GM12873 (cell line): ENCODE data around the gene LDHD.

ENCODE experiments used
- TF ChIP-seq, protein P1 (sequence below): IDR thresholded peaks from 2 replicates; pipeline ENCODE4 v1.5.1; 2012; ENCODE audit warnings: low read depth, mild to moderate bottlenecking, moderate library complexity, low read length, control low read depth; ENCODE audit not compliant: insufficient read depth; ENCODE audit errors: missing control alignments

Gene LDHD

DNA sequence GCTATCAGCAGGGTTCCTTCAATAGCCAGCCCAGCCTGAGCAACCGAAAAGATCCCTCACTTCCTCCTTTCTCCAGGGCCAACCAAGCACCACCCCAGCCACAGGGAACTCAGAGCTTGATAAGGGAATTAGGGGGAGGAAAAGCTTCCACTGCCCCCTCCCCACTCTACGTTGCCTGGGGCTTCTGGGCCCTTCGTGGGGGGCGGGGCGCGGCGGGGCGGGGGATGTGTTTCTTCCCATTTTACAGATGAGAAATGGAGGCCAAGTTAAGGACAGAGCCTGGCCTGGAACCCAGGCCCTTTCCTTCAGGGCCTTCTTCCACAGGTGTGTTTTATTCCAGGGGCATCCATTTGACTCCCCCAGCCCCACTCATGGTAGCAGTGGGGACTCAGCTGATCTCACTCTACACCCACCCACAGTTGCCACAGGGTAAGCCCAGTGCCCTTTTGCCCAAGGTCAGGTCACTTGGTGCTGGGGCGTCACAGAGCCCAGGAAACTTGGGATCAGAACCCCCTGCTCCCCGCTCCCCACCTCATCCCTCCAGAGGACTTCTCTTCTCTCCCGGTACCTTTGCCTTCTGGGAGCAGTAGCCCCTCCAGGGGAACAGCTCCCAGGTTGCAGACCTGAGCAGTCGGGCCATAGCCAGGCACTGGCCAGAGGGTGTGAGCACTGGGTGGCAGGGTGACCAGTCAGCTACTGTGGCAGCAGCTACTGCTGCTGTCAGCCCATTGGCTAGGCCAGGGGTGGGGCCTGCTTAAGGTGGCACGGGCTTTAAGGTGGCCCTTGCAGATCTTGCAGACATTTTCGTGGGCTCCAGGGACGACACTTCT, at the start of gene LDHD:
LDHD (minus strand) TSS at position 700 of the 830 bp plus-strand sequence; CDS start at position 640, 60 bp downstream.
- TF ChIP-seq, protein P1, sequence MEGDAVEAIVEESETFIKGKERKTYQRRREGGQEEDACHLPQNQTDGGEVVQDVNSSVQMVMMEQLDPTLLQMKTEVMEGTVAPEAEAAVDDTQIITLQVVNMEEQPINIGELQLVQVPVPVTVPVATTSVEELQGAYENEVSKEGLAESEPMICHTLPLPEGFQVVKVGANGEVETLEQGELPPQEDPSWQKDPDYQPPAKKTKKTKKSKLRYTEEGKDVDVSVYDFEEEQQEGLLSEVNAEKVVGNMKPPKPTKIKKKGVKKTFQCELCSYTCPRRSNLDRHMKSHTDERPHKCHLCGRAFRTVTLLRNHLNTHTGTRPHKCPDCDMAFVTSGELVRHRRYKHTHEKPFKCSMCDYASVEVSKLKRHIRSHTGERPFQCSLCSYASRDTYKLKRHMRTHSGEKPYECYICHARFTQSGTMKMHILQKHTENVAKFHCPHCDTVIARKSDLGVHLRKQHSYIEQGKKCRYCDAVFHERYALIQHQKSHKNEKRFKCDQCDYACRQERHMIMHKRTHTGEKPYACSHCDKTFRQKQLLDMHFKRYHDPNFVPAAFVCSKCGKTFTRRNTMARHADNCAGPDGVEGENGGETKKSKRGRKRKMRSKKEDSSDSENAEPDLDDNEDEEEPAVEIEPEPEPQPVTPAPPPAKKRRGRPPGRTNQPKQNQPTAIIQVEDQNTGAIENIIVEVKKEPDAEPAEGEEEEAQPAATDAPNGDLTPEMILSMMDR = no peak

DNA sequence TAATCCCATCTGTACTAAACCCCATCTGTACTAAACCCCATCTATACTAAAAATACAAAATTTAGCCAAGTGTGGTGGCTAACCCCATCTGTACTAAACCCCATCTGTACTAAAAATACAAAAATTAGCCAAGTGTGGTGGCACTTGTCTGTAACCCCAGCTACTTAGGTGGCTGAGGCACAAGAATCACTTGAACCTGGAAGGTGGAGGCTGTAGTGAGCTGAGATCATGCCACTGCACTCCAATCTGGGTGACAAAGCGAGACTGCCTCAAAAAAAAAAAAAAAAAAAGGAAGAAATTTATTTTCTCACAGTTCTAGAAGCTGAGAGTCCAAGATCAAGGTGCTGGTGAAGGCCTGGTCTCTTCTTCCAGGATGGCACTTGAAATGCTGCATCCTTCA, 43.8 kb upstream of the LDHD start:
- TF ChIP-seq, protein P1 = no peak

DNA sequence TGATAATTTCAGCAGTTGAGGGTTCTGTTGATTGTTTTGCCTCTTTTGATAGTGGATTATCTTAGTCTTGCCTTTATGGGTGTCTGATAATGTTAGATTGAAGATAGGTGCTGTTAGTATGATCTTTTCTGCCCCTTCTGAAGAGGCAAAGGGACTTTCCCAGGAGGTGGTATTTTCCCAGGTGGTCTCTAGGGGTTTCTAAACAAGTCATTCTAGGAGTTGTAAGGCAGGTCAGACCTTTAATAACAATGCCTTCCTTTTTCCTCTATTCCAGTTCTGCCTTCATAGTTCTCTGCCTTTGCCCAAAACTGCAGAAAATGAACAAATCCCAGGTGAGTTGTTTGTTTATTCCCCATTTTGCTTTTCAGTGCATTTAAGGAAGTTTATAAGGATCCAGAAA, 36.1 kb upstream of the LDHD start:
- TF ChIP-seq, protein P1 = no peak

DNA sequence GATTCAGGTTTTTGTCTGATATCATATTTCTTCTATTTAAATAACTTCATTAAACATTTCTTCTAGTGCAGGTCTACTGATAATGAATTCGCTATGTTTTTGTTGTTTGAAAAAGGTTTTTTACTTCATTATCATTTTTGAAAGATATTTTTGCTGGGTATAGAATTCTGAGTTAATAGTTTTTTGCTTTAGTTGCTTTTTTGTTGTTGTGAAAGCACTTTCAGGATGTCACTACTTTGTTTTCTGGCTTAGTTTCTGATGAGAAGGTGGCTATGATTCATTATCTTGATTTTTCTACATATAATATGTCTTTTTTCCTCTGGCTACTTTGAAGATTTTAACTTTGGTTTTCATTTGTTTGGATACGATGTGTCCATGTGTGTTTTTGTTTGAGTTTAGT, 35.2 kb upstream of the LDHD start:
- TF ChIP-seq, protein P1 = no peak

DNA sequence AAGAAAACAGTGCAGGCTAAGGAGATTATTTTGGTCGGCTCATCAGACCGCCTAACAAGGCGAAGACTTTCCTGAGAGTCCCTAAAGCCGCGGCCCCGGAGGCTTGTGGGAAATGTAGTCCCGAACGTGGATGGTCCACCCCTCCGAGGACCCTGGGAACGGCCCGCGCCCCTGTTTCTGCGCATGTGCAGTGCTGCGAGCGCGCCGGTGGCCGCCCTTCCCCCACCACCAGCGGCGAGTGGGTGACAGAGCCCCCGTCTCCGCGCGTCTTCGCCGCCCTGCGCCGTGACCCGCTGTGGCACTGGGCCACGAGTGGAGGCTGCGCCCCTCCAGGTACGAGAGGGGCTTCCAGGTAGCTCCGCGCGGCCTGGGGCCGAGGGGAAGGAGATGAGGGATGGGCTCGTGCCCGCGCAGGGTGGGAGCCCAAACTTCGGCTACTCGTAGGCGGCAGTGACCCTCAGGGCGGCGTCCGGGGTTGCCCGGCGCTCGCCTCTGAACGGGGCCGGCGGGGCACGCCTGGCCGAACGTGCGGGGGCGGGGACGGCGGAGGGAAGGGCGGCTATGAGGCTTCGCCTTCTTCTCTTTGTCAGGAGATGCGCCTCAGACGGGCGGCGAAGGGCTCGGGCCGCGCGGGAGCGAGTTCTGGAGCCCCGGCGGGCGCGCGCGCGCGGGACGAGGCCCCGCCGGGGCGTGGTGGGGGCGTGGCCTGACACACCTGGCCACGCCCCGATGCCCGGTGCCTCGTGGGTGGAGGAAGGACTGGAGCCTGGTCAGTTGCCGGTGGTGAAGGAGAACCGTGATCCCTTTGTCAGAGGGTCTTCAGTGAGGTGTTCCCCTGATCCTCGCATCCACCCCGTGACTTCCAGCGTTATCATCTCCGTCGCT, 32.0 kb upstream of the LDHD start, which contains the start of gene ZFP1:
ZFP1 (plus strand) TSS at position 214 of the 885 bp plus-strand sequence. CDS start 4,428 bp downstream, outside the sequence.
- TF ChIP-seq, protein P1 = no peak

DNA sequence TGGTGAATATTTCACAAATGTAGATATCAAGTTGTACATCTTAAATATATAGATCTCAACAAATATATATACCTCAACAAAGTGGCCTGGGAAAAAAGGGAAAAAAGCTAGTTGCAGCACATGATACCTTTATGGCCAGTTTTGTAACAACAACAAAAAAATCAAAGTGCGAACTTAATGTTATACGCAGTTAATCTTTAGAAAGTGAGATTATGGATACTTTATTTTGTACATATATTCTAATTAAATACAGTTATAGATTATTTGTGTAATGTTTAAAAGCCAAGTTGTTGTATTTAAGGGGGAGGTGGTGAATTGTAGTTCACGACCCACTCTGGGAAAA, 31.4 kb upstream of the LDHD start:
- TF ChIP-seq, protein P1 = no peak

DNA sequence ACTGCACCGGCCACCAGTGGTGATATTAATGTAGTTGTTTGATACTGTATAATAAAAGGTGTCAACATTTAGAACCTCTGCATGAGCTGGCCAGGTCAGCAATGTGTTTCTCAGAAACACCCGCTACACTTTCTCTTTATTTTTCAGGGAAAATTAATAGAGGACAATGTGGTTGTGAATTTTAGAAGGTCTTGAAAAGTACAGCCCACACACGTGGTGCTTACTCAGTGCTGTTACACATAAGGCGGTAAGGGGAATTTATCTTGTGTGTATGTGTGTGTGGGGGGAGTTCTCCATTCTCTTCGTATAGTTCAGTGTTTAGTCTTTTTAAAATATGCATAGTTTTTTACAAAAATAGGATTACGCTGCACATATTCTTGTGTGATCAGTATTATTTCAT, 27.4 kb upstream of the LDHD start:
- TF ChIP-seq, protein P1 = no peak
